ENCODE data around the gene NRF1. TPM values are rescaled to one million over a fixed set of nuclear protein-coding genes. Genes with fewer than 3 reads are reported as not detected.
"Not testable (repeated sequence)": the region's sequence is repeated elsewhere in the genome, so short reads cannot be mapped to it uniquely, and the experiment has no call there.

The NRF1 gene
- total RNA-seq, 2 donors from 2014 or later = 15.6 to 21.7 TPM

GRCh38 chr7:129603594-129603993, 7.9 kb upstream of the NRF1 start:
- H3K36me3 Mint-ChIP-seq = peaks cover 6 to 12% of the 10 kb centered on the region in 2 donors
- not testable (repeated sequence) for H3K27ac Mint-ChIP-seq; ATAC-seq; DNase-seq (ENCODE audit: low spot score in 2 of 2); H3K9me3 Mint-ChIP-seq

- ATAC-seq; H3K27ac Mint-ChIP-seq; H3K9me3 Mint-ChIP-seq; DNase-seq (ENCODE audit: low spot score in 2 of 2): not testable (repeated sequence)
- H3K36me3 Mint-ChIP-seq = peaks cover 8 to 15% of the 10 kb centered on the region in 2 donors
Observed at GRCh38 chr7:129604021-129604420, 7.5 kb upstream of the NRF1 start.

DNA sequence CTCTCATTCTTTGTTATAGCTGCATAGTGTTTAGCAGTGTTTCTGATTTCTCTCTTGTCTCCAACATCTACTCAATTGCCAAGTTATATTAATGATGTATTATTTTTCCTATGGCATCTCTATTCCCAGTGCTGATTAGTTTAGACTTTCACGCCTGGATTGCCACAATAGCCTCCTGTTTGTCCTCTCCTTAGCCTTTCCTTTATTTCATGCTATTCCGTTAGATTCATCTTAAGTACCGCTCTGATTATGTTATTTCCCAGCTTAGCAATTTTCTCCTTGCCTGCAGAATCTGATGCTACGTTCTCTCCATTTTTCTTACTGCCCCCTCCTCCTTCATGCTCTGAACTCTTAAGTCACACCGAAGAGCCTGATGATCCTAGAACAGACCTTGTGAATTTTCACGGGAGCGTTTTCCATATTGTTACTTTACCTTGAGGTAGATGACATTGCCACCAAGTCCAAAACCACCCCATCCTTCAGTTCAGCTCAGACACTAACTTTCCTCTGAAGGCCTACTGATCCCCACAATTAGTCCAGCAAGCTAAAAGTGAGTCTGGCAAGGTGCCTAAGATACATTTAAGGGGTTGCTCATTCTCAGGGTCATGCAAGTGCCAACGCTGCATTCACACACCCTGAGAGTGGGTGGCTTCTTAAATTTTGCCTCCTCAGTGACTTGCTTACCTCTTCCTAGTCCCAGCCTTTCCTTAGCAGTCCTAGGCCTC, 6.6 kb upstream of the NRF1 start:
- ATAC-seq = no peak
- peaks cover 16 to 24% of the 10 kb centered on the region in 2 donors for H3K36me3 Mint-ChIP-seq
- no peak overlapping the region for H3K27ac Mint-ChIP-seq
- peaks cover 0 to 5% of the 10 kb centered on the region in 2 donors for H3K9me3 Mint-ChIP-seq
- DNase-seq (ENCODE audit: low spot score in 2 of 2) = no peak

GRCh38 chr7:129605960-129606614, 5.4 kb upstream of the NRF1 start:
- peaks cover 0 to 5% of the 10 kb centered on the region in 2 donors for H3K9me3 Mint-ChIP-seq
- no peak overlapping the region for H3K27ac Mint-ChIP-seq
- DNase-seq (ENCODE audit: low spot score in 2 of 2) = no peak
- H3K36me3 Mint-ChIP-seq = peaks cover 23 to 28% of the 10 kb centered on the region in 2 donors
- peak in 1 of 2 donors; percentile 21 for ATAC-seq

- DNase-seq (ENCODE audit: low spot score in 2 of 2) (no peak), ATAC-seq (no peak)
- Mint-ChIP-seq H3K36me3 (peaks cover 25 to 28% of the 10 kb centered on the region in 2 donors), H3K27ac (peak overlapping the region; percentile 11 to 77), H3K9me3 (peaks cover 0 to 5% of the 10 kb centered on the region in 2 donors)
Observed at GRCh38 chr7:129606803-129607202, 4.7 kb upstream of the NRF1 start.

- Mint-ChIP-seq H3K27ac (peak overlapping the region in 1 of 2 donors; percentile 11), H3K9me3 (peaks cover 0 to 5% of the 10 kb centered on the region in 2 donors), H3K36me3 (peaks cover 28% of the 10 kb centered on the region in 2 donors)
- no peak for ATAC-seq
- peak in 1 of 2 donors; percentile 52 for DNase-seq (ENCODE audit: low spot score in 2 of 2)
Observed at GRCh38 chr7:129607471-129608120, 3.9 kb upstream of the NRF1 start.

DNA sequence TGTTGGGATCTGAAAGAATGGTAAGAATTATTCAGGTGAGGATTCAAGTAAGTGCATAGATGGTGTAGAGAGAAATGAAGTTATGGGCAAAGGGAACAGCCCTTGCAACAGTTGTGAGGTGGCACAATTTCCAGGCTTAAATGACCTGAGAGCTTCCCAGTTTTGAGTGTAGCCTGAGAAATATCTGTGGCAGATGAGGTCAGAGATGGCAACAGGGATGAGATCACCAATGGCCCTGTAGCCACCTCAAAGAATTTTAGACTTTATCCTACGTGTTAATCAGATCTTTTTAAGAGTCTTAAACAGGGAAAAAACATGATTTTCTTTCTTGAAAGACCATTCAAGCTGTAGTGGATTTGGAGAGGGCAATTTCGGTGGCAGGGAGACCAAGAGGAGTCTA, 1.9 kb upstream of the NRF1 start:
- peaks cover 0 to 5% of the 10 kb centered on the region in 2 donors for H3K9me3 Mint-ChIP-seq
- peak overlapping the region; percentile 98 to 99 for H3K27ac Mint-ChIP-seq
- peaks cover 28 to 32% of the 10 kb centered on the region in 2 donors for H3K36me3 Mint-ChIP-seq
- DNase-seq (ENCODE audit: low spot score in 2 of 2) (no peak), ATAC-seq (no peak)

DNA sequence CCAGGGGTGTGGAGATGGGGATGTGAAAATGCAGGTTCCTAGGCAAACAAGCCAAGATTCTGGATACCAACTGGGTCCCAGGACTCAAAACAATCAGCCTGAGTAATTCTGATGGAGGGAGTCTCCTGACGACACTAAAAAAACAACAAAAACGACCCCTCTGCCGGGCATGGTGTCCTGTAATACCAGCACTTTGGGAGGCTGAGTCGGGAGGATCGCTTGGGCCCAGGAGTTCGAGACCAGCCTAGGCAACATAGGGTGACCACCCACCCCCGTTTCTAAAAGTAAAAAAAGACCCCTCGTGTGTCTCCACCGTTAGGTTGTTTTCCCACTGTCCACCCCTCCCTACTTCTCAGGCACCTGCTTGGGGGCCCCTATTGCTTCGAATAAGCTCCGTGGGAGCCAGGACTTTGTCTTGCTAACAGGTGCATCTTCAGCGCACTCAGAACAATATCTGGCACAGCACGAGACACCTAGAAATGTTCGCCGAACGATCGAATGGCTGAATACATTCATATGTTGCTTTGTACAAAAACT, 743 bp upstream of the NRF1 start:
- Mint-ChIP-seq H3K27ac (peak overlapping the region; percentile 98 to 99), H3K36me3 (peaks cover 28 to 32% of the 10 kb centered on the region in 2 donors), H3K9me3 (peaks cover 0 to 5% of the 10 kb centered on the region in 2 donors)
- DNase-seq (ENCODE audit: low spot score in 2 of 2) = no peak
- no peak for ATAC-seq

GRCh38 chr7:129612112-129613015, 844 bp downstream of the NRF1 start:
- no peaks in the 10 kb centered on the region for H3K9me3 Mint-ChIP-seq
- ATAC-seq (peak; percentile 13 to 21), DNase-seq (ENCODE audit: low spot score in 2 of 2) (peak in 1 of 2 donors; percentile 38)
- peak overlapping the region; percentile 88 to 98 for H3K27ac Mint-ChIP-seq
- H3K36me3 Mint-ChIP-seq = peaks cover 19 to 25% of the 10 kb centered on the region in 2 donors

- no peak for ATAC-seq
- DNase-seq (ENCODE audit: low spot score in 2 of 2) = no peak
- Mint-ChIP-seq H3K27ac (peak overlapping the region; percentile 88 to 98), H3K36me3 (peaks cover 16 to 25% of the 10 kb centered on the region in 2 donors), H3K9me3 (no peaks in the 10 kb centered on the region)
Observed at GRCh38 chr7:129613016-129613337, 1.5 kb downstream of the NRF1 start.

GRCh38 chr7:129615018-129615417, 3.5 kb downstream of the NRF1 start:
- DNase-seq (ENCODE audit: low spot score in 2 of 2) (peak in 1 of 2 donors; percentile 33), ATAC-seq (peak; percentile 49 to 61)
- Mint-ChIP-seq H3K27ac (no peak overlapping the region), H3K36me3 (peaks cover 2 to 14% of the 10 kb centered on the region in 2 donors), H3K9me3 (no peaks in the 10 kb centered on the region)

DNA sequence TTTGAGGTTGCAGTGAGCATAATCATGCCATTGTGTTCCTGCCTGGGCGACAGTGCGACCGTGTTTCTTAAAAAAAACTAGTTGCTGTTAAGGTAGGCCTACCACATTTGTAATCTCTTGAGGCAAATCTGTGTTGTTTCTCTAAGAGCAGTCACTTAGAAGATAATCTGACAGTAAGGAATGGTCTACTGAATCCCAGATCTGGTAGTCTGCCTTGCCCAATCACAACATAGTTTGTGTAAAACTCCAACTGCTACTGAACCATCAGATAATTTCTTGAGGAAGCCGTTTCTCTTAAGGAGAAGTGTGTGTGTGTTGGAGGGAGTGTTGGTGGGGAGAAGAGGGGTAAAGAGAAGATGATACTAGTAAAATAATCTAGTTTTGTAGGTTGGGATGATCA, 5.0 kb downstream of the NRF1 start:
- H3K36me3 Mint-ChIP-seq = peaks cover 0 to 7% of the 10 kb centered on the region in 2 donors
- no peak for ATAC-seq
- H3K9me3 Mint-ChIP-seq = no peaks in the 10 kb centered on the region
- no peak overlapping the region for H3K27ac Mint-ChIP-seq
- no peak for DNase-seq (ENCODE audit: low spot score in 2 of 2)

- Mint-ChIP-seq H3K27ac (peak overlapping the region in 1 of 2 donors; percentile 2), H3K36me3 (peaks cover 0 to 7% of the 10 kb centered on the region in 2 donors), H3K9me3 (no peaks in the 10 kb centered on the region)
- no peak for DNase-seq (ENCODE audit: low spot score in 2 of 2)
- no peak for ATAC-seq
Observed at GRCh38 chr7:129617178-129617577, 5.7 kb downstream of the NRF1 start.

GRCh38 chr7:129617652-129618051, 6.1 kb downstream of the NRF1 start:
- DNase-seq (ENCODE audit: low spot score in 2 of 2) (no peak), ATAC-seq (no peak)
- peak overlapping the region in 1 of 2 donors; percentile 2 for H3K27ac Mint-ChIP-seq
- peaks cover 0 to 3% of the 10 kb centered on the region in 2 donors for H3K36me3 Mint-ChIP-seq
- no peaks in the 10 kb centered on the region for H3K9me3 Mint-ChIP-seq

- H3K27ac Mint-ChIP-seq = no peak overlapping the region
- H3K36me3 Mint-ChIP-seq = peaks cover 0 to 5% of the 10 kb centered on the region in 2 donors
- ATAC-seq = no peak
- H3K9me3 Mint-ChIP-seq = no peaks in the 10 kb centered on the region
- no peak for DNase-seq (ENCODE audit: low spot score in 2 of 2)
Observed at GRCh38 chr7:129626896-129627295, 15.4 kb downstream of the NRF1 start.

DNA sequence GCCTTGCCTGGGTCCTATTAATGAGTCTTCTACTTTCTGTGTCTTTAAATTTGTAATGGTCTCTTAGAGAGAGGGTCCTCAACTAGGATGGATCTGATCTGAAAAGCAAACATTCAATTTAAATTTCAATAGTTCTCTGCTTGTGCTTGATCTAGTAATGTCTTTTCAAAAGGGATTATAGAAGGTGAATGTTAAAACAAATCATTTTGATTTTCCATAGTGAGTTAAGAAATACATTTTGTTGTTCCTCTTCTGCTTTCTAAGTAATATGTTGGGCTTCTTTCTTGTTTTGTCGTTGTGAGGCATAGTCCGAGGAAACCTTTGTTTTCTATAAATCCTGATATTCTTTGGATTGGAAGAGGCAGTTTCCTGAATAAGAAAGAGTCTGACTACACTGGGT, 18.8 kb downstream of the NRF1 start:
- Mint-ChIP-seq H3K9me3 (no peaks in the 10 kb centered on the region), H3K36me3 (no peaks in the 10 kb centered on the region), H3K27ac (no peak overlapping the region)
- ATAC-seq = no peak
- no peak for DNase-seq (ENCODE audit: low spot score in 2 of 2)

Data from activated naive CD4-positive, alpha-beta T cell treated with anti-CD3 and anti-CD28 coated beads, Interleukin-2, amount 50 U/mL, for 72 hours (primary cell).